GM18951 (cell line): ENCODE results near the gene TDRD6.

Source experiments
- POLR2A ChIP-seq: IDR thresholded peaks from 4 replicates; pipeline ENCODE4 v1.6.1; 2011; ENCODE audit warnings: mild to moderate bottlenecking; ENCODE audit not compliant: insufficient read length, insufficient read depth; ENCODE audit errors: extremely low read depth
- in situ Hi-C: fragments of 300-500 bp; cut with MboI; formaldehyde crosslinking; loops from one replicate; pipeline ENCODE4 v1.12.0; 2022; ENCODE audit warnings: low sequenced_read_pairs, mixed read lengths, inconsistent platforms; ENCODE audit not compliant: unreplicated experiment

The TDRD6 gene, protein sequence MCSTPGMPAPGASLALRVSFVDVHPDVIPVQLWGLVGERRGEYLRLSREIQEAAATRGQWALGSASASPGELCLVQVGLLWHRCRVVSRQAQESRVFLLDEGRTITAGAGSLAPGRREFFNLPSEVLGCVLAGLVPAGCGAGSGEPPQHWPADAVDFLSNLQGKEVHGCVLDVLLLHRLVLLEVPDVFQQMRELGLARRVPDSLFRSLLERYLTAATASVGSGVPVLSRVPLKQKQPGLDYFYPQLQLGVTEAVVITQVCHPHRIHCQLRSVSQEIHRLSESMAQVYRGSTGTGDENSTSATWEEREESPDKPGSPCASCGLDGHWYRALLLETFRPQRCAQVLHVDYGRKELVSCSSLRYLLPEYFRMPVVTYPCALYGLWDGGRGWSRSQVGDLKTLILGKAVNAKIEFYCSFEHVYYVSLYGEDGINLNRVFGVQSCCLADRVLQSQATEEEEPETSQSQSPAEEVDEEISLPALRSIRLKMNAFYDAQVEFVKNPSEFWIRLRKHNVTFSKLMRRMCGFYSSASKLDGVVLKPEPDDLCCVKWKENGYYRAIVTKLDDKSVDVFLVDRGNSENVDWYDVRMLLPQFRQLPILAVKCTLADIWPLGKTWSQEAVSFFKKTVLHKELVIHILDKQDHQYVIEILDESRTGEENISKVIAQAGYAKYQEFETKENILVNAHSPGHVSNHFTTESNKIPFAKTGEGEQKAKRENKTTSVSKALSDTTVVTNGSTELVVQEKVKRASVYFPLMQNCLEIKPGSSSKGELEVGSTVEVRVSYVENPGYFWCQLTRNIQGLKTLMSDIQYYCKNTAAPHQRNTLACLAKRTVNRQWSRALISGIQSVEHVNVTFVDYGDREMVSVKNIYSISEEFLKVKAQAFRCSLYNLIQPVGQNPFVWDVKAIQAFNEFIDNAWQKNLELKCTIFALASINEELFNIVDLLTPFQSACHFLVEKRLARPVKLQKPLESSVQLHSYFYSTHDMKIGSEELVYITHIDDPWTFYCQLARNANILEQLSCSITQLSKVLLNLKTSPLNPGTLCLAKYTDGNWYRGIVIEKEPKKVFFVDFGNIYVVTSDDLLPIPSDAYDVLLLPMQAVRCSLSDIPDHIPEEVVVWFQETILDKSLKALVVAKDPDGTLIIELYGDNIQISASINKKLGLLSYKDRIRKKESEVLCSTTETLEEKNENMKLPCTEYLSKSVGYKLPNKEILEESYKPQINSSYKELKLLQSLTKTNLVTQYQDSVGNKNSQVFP (N-terminal part only)

DNA sequence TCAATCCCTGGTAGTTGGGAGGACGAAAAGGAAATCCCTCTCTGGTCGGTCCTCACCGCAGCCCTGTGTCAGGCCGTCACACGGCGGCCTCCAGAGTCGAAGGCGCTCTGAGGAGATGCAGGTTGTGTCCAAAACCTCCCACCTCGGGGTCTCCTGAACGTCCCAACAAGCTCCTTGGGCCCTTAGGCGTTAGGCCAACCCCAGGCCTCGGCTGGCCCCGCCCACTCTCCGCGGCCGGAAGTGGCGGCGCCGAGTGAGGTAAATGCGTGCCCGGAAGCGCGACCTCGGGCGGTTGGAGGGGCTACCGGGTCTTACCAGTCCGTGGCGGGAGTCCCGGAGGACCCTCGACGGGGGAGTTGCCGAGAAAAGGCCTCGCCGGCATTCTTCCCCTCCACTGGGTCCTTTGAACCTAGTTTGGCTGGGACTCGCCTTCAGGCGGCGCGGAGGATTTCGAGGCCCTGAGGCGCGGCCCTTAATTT, at the start of gene TDRD6:
TSS of gene TDRD6 (plus strand) at position 267 of the 479 bp plus-strand sequence. CDS start 244 bp downstream, outside the sequence.
- in situ Hi-C loops, result no loop called here
- no peak for TF ChIP-seq POLR2A

DNA sequence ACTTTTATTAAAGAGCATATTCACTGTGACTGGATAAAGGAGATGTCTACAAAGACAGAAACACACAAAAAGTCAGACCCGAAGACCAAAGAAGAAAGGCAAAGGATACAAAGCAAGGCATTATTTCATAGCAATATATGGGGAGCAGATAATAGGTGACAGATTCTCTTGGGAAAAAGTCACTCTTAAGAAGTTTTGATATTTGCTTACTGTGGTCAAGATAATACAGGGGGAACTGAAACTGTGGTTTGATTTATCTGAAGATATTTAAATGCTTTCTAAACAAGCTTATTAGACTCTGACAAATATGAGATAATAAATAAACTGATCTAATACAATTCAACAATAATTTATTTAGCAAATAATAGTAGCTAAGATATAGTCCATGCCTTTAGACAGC, 49.8 kb upstream of the TDRD6 start:
- in situ Hi-C loops, result loop anchor here (25.0 kb wide), 2 partner anchors 426 to 551 kb away; no protein-coding TSS in a partner anchor
- TF ChIP-seq POLR2A, result no peak

DNA sequence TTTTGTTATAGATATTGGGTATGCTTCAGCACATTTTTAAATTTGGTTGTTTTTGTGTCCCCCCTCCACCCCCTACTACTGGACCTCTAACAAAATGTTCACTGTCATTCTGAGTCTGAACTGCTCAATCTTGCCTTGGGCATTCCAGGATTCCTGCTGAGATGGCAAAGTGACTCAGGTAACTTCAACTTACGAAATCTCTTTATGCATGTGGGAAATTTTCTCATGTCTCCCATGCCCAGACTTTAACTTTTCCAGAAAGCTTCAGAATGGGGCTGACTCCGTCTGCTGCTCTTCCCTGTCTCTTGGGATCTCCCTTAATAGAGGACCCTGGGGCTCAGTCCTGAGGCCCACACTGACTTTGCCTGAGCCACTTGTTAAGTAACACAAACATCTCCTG, 49.0 kb upstream of the TDRD6 start:
- TF ChIP-seq POLR2A, result no peak
- in situ Hi-C loops, result loop anchor here (25.0 kb wide), 2 partner anchors 426 to 551 kb away; no protein-coding TSS in a partner anchor

DNA sequence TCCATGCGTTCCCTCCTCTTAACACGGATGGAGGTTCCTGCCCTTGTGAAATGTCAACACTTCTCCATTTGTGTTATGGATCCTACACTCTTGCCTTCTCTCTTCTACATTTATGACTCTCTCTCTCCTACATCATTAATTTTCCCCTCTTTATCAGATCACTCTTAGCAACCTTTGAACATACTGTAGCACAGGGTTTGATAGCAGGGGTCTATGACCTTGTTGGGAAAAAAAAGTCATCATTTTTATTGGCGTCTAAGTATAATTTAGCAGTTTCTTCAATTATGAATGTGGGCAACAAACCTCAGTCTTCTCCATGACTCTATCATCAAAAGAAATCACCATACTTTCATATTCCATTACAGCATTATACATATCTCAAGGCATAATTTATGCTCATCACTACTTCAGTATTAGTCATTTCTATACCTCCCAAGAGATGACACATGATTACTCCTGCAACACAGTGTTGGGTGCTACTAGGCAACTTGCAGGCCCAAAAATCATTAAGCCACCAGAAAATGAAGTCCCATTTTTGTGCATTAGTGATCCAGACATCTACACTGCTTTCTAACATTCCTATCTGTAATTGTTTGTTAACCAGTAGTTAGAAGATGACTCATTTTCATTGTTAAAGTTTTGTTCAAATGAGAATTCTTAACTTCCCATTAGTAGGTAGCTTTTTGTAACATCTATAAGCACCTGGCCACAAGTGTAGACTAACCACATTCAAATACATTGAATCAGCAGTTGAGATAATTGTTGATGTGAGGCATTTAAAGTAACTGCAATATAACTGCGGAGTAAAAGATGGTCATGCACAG, 44.5 kb upstream of the TDRD6 start:
- in situ Hi-C loops, result loop anchor here (25.0 kb wide), 2 partner anchors 431 to 556 kb away; no protein-coding TSS in a partner anchor
- TF ChIP-seq POLR2A, result no peak

DNA sequence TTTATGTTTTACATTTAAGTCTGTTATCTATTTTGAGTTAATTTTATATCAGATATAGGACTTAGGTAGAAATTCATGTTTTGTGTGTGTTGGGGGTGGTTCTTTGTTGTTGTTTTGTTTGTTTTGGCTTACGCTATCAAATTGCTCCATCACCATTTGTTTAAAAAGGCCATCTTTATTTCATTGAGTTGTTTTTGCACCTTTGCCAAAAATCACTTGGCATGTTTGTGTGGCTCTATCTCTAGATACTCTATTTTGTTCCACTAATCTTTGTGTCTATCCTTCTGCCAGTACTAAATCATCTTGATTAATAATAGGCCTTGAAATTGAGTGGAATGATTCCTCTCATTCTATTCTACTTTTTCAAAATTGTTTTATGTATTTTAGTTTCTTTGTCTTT, 42.4 kb upstream of the TDRD6 start:
- no peak for TF ChIP-seq POLR2A
- in situ Hi-C loops, result loop anchor here (25.0 kb wide), 2 partner anchors 433 to 558 kb away; no protein-coding TSS in a partner anchor

DNA sequence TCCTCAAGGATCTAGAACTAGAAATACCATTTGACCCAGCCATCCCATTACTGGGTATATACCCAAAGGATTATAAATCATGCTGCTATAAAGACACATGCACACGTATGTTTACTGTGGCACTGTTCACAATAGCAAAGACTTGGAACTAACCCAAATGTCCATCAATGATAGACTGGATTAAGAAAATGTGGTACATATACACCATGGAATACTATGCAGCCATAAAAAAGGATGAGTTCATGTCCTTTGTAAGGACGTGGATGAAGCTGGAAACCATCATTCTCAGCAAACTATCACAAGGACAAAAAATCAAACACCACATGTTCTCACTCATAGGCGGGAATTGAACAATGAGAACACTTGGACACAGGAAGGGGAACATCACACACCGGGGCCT, 39.6 kb upstream of the TDRD6 start:
- in situ Hi-C loops, result loop anchor here (25.0 kb wide), 2 partner anchors 436 to 561 kb away; no protein-coding TSS in a partner anchor

DNA sequence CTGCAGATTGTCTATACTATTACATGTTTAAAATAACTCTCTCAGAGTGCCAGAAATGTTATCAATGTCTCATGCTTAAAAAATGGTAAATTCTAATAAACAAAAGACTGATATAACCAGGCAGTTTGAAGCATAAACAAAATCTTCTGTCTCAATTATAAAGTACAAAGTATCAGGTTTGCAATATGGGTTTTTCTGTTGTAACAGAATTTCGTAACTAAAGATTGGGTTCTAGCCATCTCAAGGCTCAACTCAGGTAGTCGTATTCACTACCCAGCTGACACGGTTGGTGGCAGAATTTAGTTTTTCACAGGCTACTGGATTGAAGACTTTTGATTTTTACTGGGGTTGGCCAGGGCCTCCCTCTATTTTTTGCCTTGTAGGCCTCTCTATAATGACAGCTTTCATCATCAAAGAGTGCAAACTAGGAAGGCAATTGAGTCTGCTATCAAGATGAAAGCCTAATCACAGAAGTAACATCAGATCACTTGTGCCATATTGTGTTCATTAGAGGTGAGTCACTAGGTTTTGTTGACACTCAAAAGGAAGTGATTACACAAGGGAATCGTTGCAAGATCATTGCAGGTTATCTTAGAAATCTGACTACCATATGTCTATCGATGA, 38.7 kb upstream of the TDRD6 start:
- no peak for TF ChIP-seq POLR2A
- in situ Hi-C loops, result loop anchor here (25.0 kb wide), 2 partner anchors 437 to 562 kb away; no protein-coding TSS in a partner anchor

DNA sequence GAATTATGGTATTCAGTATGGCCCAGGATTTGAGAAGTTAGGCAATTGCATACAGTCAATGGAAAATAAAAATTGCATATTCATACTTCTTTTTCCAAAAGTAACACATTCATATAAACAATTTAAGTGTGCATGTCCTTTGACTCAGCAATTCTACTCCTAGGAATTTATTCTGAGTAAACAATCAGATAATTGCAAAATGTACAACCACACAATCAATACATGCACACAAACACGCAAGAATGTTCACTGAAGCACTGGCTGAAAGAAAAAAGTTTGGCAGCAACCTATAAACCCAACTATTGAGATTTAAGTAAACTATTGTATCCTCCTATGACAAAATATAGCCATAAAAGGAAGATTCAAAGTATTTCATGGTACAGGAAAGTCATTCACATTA, 36.7 kb upstream of the TDRD6 start:
- no peak for TF ChIP-seq POLR2A
- in situ Hi-C loops, result no loop called here

DNA sequence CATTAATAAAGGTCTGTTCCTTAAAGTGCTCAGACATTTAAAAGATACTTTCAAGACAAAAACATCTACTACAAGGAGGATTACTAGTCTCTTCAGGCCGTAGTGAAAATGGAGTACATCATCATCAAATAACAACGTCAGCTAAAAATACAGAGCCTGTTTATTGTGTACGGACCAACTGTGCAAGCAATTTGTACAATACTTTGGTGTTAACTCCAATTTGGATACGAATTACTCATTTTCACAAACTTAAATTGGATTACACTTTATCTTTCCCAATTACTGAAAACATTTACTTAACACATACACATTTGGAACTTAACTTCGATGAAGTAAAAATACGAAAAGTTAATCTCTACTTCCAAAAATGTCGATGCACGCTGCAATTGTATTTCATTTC, 35.9 kb upstream of the TDRD6 start:
- no peak for TF ChIP-seq POLR2A
- in situ Hi-C loops, result no loop called here

DNA sequence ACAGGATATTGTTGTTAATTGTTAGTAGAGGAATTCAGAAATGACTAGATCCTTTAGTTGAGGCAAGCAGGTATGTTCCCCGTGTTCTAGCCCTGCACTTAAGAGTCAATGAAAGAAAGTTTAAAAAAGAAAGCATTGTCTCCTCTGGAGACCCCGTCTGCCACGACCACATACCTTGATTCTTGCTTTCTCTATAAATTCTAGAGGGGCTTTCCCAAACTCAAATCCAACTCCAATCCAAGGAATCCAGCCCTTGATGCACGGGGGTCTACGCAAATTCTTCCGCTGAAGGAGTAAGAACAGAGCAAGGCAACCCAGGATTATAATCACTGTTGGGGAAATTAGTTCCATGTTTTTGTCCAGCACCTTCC, 35.5 kb upstream of the TDRD6 start:
- in situ Hi-C loops, result no loop called here
- no peak for TF ChIP-seq POLR2A

DNA sequence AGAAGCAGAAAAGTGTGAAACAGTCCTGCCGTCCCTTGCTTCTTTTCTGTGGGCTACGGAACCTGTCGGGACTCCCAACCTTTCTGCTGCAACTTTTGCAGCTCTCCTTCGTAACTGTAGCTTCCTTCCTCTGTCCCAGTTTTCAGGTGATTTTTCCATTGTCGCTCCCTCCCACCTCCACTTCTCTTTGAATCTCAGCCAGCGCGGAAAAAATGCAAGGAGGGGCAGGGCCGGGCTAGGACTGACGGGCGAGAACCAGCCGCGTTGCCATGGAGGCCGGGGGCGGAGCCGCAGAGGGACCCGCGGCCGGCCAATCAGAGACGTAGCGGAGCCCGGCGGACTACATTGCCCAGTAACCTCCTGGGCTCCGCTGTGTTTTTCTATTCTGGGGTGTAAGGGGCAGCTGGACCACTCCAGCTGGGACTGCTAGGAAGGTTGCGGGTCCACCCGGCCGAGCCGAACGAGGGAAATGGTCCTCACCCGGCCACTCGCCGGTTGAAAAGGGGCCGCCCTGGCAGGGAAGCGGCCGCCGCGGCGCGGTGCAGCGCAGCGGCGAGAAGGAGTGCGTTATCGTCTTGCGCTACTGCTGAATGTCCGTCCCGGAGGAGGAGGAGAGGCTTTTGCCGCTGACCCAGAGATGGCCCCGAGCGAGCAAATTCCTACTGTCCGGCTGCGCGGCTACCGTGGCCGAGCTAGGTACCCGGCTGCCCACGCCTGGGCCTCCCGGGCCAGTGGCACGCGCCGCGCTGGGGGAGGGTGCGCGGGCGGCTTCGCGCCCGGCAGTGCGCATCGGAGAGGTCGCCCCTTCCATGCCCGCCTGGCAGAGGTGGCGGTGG, 34.9 kb upstream of the TDRD6 start, which contains the start of the genes CYP39A1 and SLC25A27:
TSS of gene CYP39A1 (minus strand) at position 216 of the 836 bp plus-strand sequence. CDS start 236 bp downstream, outside the sequence.
TSS of gene SLC25A27 (plus strand) at position 373 of the 836 bp plus-strand sequence. CDS start at position 591, 218 bp downstream.
- TF ChIP-seq POLR2A, result no peak
- in situ Hi-C loops, result no loop called here
